Mucosa of descending colon (tissue), 3 donors: ENCODE data around the gene PPFIBP2. TPM values are rescaled to one million over a fixed set of nuclear protein-coding genes. Genes with fewer than 3 reads are reported as not detected.

Experiments used
- ATAC-seq: fragments of 200-7000 bp; cut with Tn5 transposase; one replicate; pipeline ENCODE4 v1.9.1; 2020; ENCODE audit warnings: mild to moderate bottlenecking, moderate library complexity
- DNase-seq, 3 donors: peaks; one replicate each; pipeline ENCODE4 v3.0.0-alpha.2; 2020
- H3K36me3 ChIP-seq: fragments of 200-600 bp; one replicate; pipeline ENCODE4 v1.8.0; 2021; ENCODE audit warnings: low read depth, mild to moderate bottlenecking
- H3K4me1 ChIP-seq: fragments of 200-600 bp; one replicate; pipeline ENCODE4 v1.8.0; 2021; ENCODE audit warnings: low read depth, mild to moderate bottlenecking
- H3K4me3 ChIP-seq: fragments of 200-600 bp; one replicate; pipeline ENCODE4 v1.8.0; 2021; ENCODE audit warnings: mild to moderate bottlenecking
- H3K9me3 ChIP-seq: fragments of 200-600 bp; one replicate; pipeline ENCODE4 v1.8.0; 2021; ENCODE audit warnings: mild to moderate bottlenecking
- CTCF ChIP-seq: fragments of 200-600 bp; IDR thresholded peaks from one replicate; pipeline ENCODE4 v1.8.0; 2022; ENCODE audit warnings: antibody characterized with exemption, mild to moderate bottlenecking
- intact Hi-C, 2 donors: fragments of 100-400 bp; cut with DNase I in 1 of 2; cut with micrococcal nuclease in 1 of 2; formaldehyde crosslinking; loops; one replicate each; pipeline versions ENCODE4 v1.11.0 to v1.11.1; 2022; cut with DNase I, micrococcal nuclease
- total RNA-seq, 3 donors: library from RNA; stranded (reverse); fragmentation: NEBNext Ultra II Directional in 2 of 3; extraction: Animal tissue kit (Norgen Biotek cat#: 25700) in 2 of 3; gene quantifications; one replicate each; pipeline versions ENCODE4 v1.2.1 to v1.2.4, GENCODE V29; 2021 to 2023
- donor health status: DM: no; HTN: no; CAD: no; lungs with moderate emphysema.
- donor health status: DM: no; HTN: no; CAD: no.
- donor health status: DM: no; HTN: yes; CAD: no.

Gene PPFIBP2
- total RNA-seq, 3 donors from 2014 or later: 40.1 to 83.5 (median 69.2) TPM

- H3K4me1 ChIP-seq: peaks cover 21% of the 10 kb centered on the region
- intact Hi-C loops: loop anchor here in 1 of 2 donors (2.0 kb wide), 1 partner anchor 41 kb away; no protein-coding TSS in a partner anchor
- ATAC-seq: no peak
- no peak for DNase-seq
- no peaks in the 10 kb centered on the region for H3K9me3 ChIP-seq
- no peaks in the 10 kb centered on the region for H3K36me3 ChIP-seq
- no peak for TF ChIP-seq CTCF
- no peak overlapping the region for H3K4me3 ChIP-seq
Observed at GRCh38 chr11:7508087-7508486, 5.7 kb upstream of the PPFIBP2 start.

- DNase-seq (no peak), ATAC-seq (no peak)
- intact Hi-C loops: loop anchor here in 1 of 2 donors (2.0 kb wide), 1 partner anchor 39 kb away; no protein-coding TSS in a partner anchor
- Histone ChIP-seq H3K9me3 (no peaks in the 10 kb centered on the region), H3K4me1 (peaks cover 30% of the 10 kb centered on the region), H3K4me3 (no peak overlapping the region), H3K36me3 (no peaks in the 10 kb centered on the region)
- TF ChIP-seq CTCF: no peak
Observed at GRCh38 chr11:7509966-7510365, 3.8 kb upstream of the PPFIBP2 start.

- ATAC-seq (no peak), DNase-seq (peak in 2 of 3 donors; percentile 50 to 68)
- Histone ChIP-seq H3K4me1 (peaks cover 31% of the 10 kb centered on the region), H3K4me3 (no peak overlapping the region), H3K9me3 (no peaks in the 10 kb centered on the region), H3K36me3 (no peaks in the 10 kb centered on the region)
- TF ChIP-seq CTCF: no peak
- intact Hi-C loops: no loop called here
Observed at GRCh38 chr11:7511401-7511800, 2.4 kb upstream of the PPFIBP2 start.

GRCh38 chr11:7512525-7513233, 1.1 kb upstream of the PPFIBP2 start:
- no peak for TF ChIP-seq CTCF
- Histone ChIP-seq H3K4me3 (peak overlapping the region; percentile 52), H3K9me3 (no peaks in the 10 kb centered on the region), H3K36me3 (no peaks in the 10 kb centered on the region), H3K4me1 (peaks cover 31% of the 10 kb centered on the region)
- ATAC-seq (peak; percentile 60), DNase-seq (peak; percentile 77 to 86 (median 77))
- intact Hi-C loops: no loop called here

GRCh38 chr11:7514099-7514591, 346 bp downstream of the PPFIBP2 start:
- TF ChIP-seq CTCF: no peak
- DNase-seq (peak in 2 of 3 donors; percentile 44 to 69), ATAC-seq (peak; percentile 37)
- H3K9me3 ChIP-seq: no peaks in the 10 kb centered on the region
- H3K36me3 ChIP-seq: no peaks in the 10 kb centered on the region
- intact Hi-C loops: no loop called here
- peak overlapping the region; percentile 52 for H3K4me3 ChIP-seq
- peaks cover 28% of the 10 kb centered on the region for H3K4me1 ChIP-seq
